Liver (tissue), 9 donors: ENCODE measurements around the gene RPP40. TPM values are rescaled to one million over a fixed set of nuclear protein-coding genes. Genes with fewer than 3 reads are reported as not detected.

Experiments
- DNase-seq: peaks from one replicate; pipeline ENCODE4 v3.0.0-alpha.2; 2017; ENCODE audit warnings: low spot score
- H3K27ac ChIP-seq, 2 donors: one replicate each; pipeline ENCODE4 v1.7.0; 2013; ENCODE audit warnings: inconsistent platforms in 2 of 2, low read length in 2 of 2, control low read depth in 1 of 2, low read depth in 1 of 2, mild to moderate bottlenecking in 1 of 2
- H3K27me3 ChIP-seq, 4 donors: one replicate each; pipeline versions ENCODE4 v1.6.1 to v1.7.0; 2013; ENCODE audit warnings: low read length in 3 of 4, inconsistent platforms in 1 of 4, mild to moderate bottlenecking in 1 of 4, moderate library complexity in 1 of 4; ENCODE audit not compliant: control insufficient read depth in 4 of 4, insufficient read depth in 4 of 4
- H3K36me3 ChIP-seq, 4 donors: one replicate each; pipeline versions ENCODE4 v1.6.1 to v1.7.0; 2013; ENCODE audit warnings: low read length in 3 of 4, mild to moderate bottlenecking in 3 of 4, low read depth in 1 of 4, moderate library complexity in 1 of 4; ENCODE audit not compliant: control insufficient read depth in 4 of 4, insufficient read depth in 3 of 4
- H3K4me1 ChIP-seq, 4 donors: one replicate each; pipeline versions ENCODE4 v1.6.1 to v1.7.0; 2013; ENCODE audit warnings: low read length in 3 of 4, mild to moderate bottlenecking in 3 of 4, moderate library complexity in 1 of 4; ENCODE audit not compliant: control insufficient read depth in 4 of 4, insufficient read depth in 4 of 4
- H3K4me3 ChIP-seq, 3 donors: one replicate each; pipeline versions ENCODE4 v1.6.1 to v1.7.0; 2013; ENCODE audit warnings: low read length in 3 of 3, control low read depth in 1 of 3, low read depth in 1 of 3, mild to moderate bottlenecking in 1 of 3
- H3K9ac ChIP-seq, 2 donors: one replicate each; pipeline ENCODE4 v1.7.0; 2013; ENCODE audit warnings: low read length in 2 of 2, mild to moderate bottlenecking in 2 of 2, moderate library complexity in 2 of 2, control low read depth in 1 of 2, low read depth in 1 of 2
- H3K9me3 ChIP-seq, 4 donors: one replicate each; pipeline versions ENCODE4 v1.6.1 to v1.7.0; 2013; ENCODE audit warnings: low read length in 3 of 4; ENCODE audit not compliant: control insufficient read depth in 4 of 4
- EGR1 ChIP-seq, 2 donors: IDR thresholded peaks; 2 replicates each; pipeline ENCODE4 v1.6.1; 2016 to 2018; ENCODE audit warnings: antibody characterized with exemption in 2 of 2, low read depth in 2 of 2
- GABPA ChIP-seq, 2 donors: IDR thresholded peaks in 1 of 2; conservative IDR thresholded peaks in 1 of 2; 2 replicates each; pipeline ENCODE4 v1.6.1; 2016; ENCODE audit warnings: antibody characterized with exemption in 2 of 2, mild to moderate bottlenecking in 1 of 2, moderate library complexity in 1 of 2
- HNF4A ChIP-seq, 2 donors: conservative IDR thresholded peaks; 2 replicates each; pipeline ENCODE4 v1.6.1; 2016; ENCODE audit warnings: antibody characterized with exemption in 2 of 2, mild to moderate bottlenecking in 2 of 2
- NR2F2 ChIP-seq: IDR thresholded peaks from 2 replicates; pipeline ENCODE4 v1.6.1; 2016; ENCODE audit warnings: antibody characterized with exemption
- RAD21 ChIP-seq, 2 donors: IDR thresholded peaks; 2 replicates each; pipeline ENCODE4 v1.6.1; 2016; ENCODE audit warnings: antibody characterized with exemption in 2 of 2, mild to moderate bottlenecking in 2 of 2
- RXRA ChIP-seq, 2 donors: IDR thresholded peaks; 2 replicates each; pipeline ENCODE4 v1.6.1; 2017 to 2018; ENCODE audit warnings: antibody characterized with exemption in 2 of 2, mild to moderate bottlenecking in 1 of 2
- SP1 ChIP-seq: IDR thresholded peaks from 2 replicates; pipeline ENCODE4 v1.6.1; 2018; ENCODE audit warnings: antibody characterized with exemption, mild to moderate bottlenecking
- YY1 ChIP-seq: IDR thresholded peaks from 2 replicates; pipeline ENCODE4 v1.6.1; 2016; ENCODE audit warnings: antibody characterized with exemption, mild to moderate bottlenecking
- WGBS: extraction: QIAGEN DNeasy Blood & Tissue Kit; methylation state at CpG from one replicate; pipeline ENCODE4 v1.1.7; 2013; 5-methylcytosine and 5-hydroxymethylcytosine counted together
- polyA plus RNA-seq, 2 donors: library from polyadenylated mRNA; stranded (reverse) in 1 of 2; unstranded in 1 of 2; fragments of 200-250 nt in 1 of 2; fragments of >200 nt in 1 of 2; fragmentation: Nextera tagmentation in 1 of 2; extraction: Ambion mirVana in 1 of 2; gene quantifications; one replicate each; pipeline versions ENCODE4 v1.2.1 to v1.2.3, GENCODE V29; 2013 to 2015
- total RNA-seq, 2 donors: library from RNA; depleted of rRNA; stranded (reverse); fragments of >200 nt; gene quantifications; one replicate each; pipeline ENCODE4 v1.2.3, GENCODE V29; 2014
- TF ChIP-seq, protein P1 (sequence below): IDR thresholded peaks from 2 replicates; pipeline ENCODE4 v1.6.1; 2016; ENCODE audit warnings: antibody characterized with exemption
- TF ChIP-seq, protein P2 (sequence below): fragments of 150-350 bp; IDR thresholded peaks from 2 replicates; pipeline ENCODE4 v1.5.1; 2017; ENCODE audit warnings: improper control_type of control experiment, low read depth, low read length; ENCODE audit not compliant: missing input control
- TF ChIP-seq, protein P3 (sequence below): IDR thresholded peaks from 2 replicates; pipeline ENCODE4 v1.6.1; 2016; ENCODE audit warnings: antibody characterized with exemption
- TF ChIP-seq, protein P4 (sequence below): IDR thresholded peaks from 2 replicates; pipeline ENCODE4 v1.6.1; 2016; ENCODE audit warnings: antibody characterized with exemption
- donor health status: healthy.
- donor health status: healthy.
- donor health status: healthy.
- donor health status: healthy.
- donor health status: healthy.

RPP40 gene
- total and polyA plus RNA-seq, 4 donors, result 5.4 to 9.5 (median 8.9) TPM

DNA sequence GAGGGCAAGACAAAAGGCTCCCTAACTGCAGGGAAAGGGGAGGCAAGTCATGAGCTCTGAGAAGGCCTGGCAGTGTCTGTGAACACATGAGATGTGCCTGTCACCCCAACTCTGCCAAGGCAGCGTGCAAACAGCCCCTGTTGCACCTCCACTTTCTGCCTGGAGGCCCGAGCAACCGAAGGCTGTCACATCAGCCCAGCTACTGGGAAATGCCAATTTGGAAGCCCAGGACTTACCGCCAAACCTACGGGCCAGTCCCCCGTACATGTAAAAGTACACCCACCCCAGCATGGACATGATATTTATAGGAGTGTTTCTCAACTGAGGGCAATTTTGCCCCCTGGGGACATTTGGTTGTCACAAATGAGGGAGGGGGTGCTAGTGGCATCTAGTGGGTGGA is 27.3 kb upstream of the RPP40 start:
- no peaks in the 10 kb centered on the region for H3K36me3 ChIP-seq
- H3K4me3 ChIP-seq, result no peak overlapping the region
- peaks cover 0 to 5% (median 2%) of the 10 kb centered on the region in 4 donors for H3K4me1 ChIP-seq
- H3K9ac ChIP-seq, result no peak overlapping the region
- DNase-seq, result no peak
- no peak overlapping the region for H3K27ac ChIP-seq
- no peaks in the 10 kb centered on the region for H3K9me3 ChIP-seq
- H3K27me3 ChIP-seq, result no peaks in the 10 kb centered on the region
- no peak for TF ChIP-seq SP1
- 97% methylated on average over 6 of the region's 6 CpGs for WGBS

DNA sequence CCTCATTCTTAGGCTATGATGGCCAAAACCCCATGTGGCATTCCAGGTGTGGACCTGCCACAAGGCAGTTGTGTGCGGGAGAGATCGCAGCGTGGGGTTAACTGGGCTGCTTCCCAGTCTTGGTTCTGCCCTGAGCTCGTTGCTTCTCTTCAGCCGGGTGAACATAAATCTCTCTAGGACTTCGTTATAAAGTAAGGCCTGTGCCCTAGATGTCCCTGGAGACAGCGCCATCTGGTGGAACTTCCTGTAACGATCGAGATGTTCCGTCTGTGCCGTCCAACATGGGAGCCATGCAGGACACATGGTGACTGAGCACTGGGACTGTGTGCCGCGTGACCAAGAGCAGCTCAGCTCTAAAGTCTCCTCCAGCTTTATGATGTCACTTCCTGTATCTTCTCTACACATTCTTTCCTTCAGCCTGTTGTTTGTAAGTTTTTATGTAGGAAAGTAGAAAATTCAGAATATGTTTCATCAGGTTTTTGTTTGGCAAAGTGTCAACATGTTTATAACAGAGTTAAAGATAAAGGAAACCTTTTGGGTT is 26.8 kb upstream of the RPP40 start:
- TF ChIP-seq HNF4A (conservative IDR thresholded peaks at IDR 0.05) (no peak), SP1 (no peak), RAD21 (IDR thresholded peaks at IDR 0.05) (peak; percentile 58 to 81), YY1 (no peak), GABPA (IDR thresholded peaks at IDR 0.05 in 1 of 2, conservative IDR thresholded peaks at IDR 0.05 in 1 of 2) (peak in 1 of 2 donors; percentile 32)
- TF ChIP-seq, protein P1, sequence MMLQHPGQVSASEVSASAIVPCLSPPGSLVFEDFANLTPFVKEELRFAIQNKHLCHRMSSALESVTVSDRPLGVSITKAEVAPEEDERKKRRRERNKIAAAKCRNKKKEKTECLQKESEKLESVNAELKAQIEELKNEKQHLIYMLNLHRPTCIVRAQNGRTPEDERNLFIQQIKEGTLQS, result no peak
- TF ChIP-seq, protein P2, sequence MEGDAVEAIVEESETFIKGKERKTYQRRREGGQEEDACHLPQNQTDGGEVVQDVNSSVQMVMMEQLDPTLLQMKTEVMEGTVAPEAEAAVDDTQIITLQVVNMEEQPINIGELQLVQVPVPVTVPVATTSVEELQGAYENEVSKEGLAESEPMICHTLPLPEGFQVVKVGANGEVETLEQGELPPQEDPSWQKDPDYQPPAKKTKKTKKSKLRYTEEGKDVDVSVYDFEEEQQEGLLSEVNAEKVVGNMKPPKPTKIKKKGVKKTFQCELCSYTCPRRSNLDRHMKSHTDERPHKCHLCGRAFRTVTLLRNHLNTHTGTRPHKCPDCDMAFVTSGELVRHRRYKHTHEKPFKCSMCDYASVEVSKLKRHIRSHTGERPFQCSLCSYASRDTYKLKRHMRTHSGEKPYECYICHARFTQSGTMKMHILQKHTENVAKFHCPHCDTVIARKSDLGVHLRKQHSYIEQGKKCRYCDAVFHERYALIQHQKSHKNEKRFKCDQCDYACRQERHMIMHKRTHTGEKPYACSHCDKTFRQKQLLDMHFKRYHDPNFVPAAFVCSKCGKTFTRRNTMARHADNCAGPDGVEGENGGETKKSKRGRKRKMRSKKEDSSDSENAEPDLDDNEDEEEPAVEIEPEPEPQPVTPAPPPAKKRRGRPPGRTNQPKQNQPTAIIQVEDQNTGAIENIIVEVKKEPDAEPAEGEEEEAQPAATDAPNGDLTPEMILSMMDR, result peak; percentile 40
- 37% methylated on average over 13 of the region's 13 CpGs for WGBS

DNA sequence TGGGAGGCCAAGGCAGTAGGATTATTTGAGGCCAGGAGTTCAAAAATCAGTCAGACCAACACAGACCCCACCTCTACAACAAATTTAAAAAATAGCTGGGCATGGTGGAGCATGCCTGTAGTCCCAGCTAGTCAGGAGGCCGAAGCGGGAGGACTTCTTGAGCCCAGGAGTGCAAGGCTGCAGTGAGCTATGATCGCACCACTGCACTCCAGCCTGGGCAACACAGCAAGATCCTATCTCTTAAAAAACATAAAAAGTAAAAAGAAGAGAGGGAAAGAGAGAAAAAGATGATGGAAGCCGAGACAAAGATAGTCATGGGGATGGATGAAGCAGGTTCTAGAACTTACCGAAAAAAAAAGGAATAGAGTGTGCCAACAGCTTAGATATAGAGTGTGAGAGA is 25.8 kb upstream of the RPP40 start:
- Histone ChIP-seq H3K27me3 (no peaks in the 10 kb centered on the region), H3K4me1 (peaks cover 0 to 10% (median 3%) of the 10 kb centered on the region in 4 donors), H3K36me3 (no peaks in the 10 kb centered on the region), H3K9me3 (no peaks in the 10 kb centered on the region), H3K9ac (no peak overlapping the region), H3K4me3 (no peak overlapping the region), H3K27ac (no peak overlapping the region)
- TF ChIP-seq, protein P3, sequence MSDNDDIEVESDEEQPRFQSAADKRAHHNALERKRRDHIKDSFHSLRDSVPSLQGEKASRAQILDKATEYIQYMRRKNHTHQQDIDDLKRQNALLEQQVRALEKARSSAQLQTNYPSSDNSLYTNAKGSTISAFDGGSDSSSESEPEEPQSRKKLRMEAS, result no peak
- no peak for TF ChIP-seq YY1
- 96% methylated on average over 5 of the region's 5 CpGs for WGBS
- DNase-seq, result no peak

More for the DNA sequence above, 26.8 kb upstream of the RPP40 start:
- H3K9ac ChIP-seq, result no peak overlapping the region
- peaks cover 0 to 7% (median 3%) of the 10 kb centered on the region in 4 donors for H3K4me1 ChIP-seq
- H3K4me3 ChIP-seq, result no peak overlapping the region
- no peak overlapping the region for H3K27ac ChIP-seq
- H3K36me3 ChIP-seq, result no peaks in the 10 kb centered on the region
- no peaks in the 10 kb centered on the region for H3K27me3 ChIP-seq
- DNase-seq, result peak; percentile 85
- no peaks in the 10 kb centered on the region for H3K9me3 ChIP-seq

DNA sequence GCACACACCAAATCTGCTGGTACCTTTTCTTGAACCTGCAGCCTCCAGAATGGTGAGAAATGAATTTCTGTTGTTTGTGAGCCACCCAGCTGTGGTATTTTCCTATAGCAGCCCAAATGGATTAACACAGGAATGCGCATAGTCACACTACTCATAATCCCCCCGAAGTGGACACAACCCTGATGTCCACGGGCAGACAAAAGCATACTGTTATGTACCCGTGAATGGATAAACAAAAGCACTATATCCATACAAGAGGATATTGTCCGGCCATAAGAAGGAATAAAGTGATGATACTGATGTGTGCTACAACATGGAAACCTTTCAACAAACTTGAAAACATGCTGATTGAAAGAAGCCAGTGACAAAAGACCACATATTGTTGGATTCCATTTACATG is 25.1 kb upstream of the RPP40 start:
- WGBS, result 94% methylated on average over 5 of the region's 5 CpGs
- H3K4me1 ChIP-seq, result peaks cover 0 to 10% (median 3%) of the 10 kb centered on the region in 4 donors
- no peaks in the 10 kb centered on the region for H3K9me3 ChIP-seq
- no peak overlapping the region for H3K9ac ChIP-seq
- no peaks in the 10 kb centered on the region for H3K27me3 ChIP-seq
- DNase-seq, result no peak
- no peak overlapping the region for H3K27ac ChIP-seq
- no peak overlapping the region for H3K4me3 ChIP-seq
- H3K36me3 ChIP-seq, result no peaks in the 10 kb centered on the region
- TF ChIP-seq NR2F2 (no peak), RXRA (IDR thresholded peaks at IDR 0.05) (no peak), SP1 (no peak), HNF4A (conservative IDR thresholded peaks at IDR 0.05) (no peak), EGR1 (IDR thresholded peaks at IDR 0.05; ENCODE audit: low read depth in 2 of 2) (no peak)
- TF ChIP-seq, protein P1, result no peak
- TF ChIP-seq, protein P2, result no peak
- TF ChIP-seq, protein P4, sequence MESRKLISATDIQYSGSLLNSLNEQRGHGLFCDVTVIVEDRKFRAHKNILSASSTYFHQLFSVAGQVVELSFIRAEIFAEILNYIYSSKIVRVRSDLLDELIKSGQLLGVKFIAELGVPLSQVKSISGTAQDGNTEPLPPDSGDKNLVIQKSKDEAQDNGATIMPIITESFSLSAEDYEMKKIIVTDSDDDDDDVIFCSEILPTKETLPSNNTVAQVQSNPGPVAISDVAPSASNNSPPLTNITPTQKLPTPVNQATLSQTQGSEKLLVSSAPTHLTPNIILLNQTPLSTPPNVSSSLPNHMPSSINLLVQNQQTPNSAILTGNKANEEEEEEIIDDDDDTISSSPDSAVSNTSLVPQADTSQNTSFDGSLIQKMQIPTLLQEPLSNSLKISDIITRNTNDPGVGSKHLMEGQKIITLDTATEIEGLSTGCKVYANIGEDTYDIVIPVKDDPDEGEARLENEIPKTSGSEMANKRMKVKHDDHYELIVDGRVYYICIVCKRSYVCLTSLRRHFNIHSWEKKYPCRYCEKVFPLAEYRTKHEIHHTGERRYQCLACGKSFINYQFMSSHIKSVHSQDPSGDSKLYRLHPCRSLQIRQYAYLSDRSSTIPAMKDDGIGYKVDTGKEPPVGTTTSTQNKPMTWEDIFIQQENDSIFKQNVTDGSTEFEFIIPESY, result no peak
